ENCODE data around the gene SURF1.
"Not testable (repeated sequence)": the region's sequence is repeated elsewhere in the genome, so short reads cannot be mapped to it uniquely, and the experiment has no call there.

Gene SURF1, protein sequence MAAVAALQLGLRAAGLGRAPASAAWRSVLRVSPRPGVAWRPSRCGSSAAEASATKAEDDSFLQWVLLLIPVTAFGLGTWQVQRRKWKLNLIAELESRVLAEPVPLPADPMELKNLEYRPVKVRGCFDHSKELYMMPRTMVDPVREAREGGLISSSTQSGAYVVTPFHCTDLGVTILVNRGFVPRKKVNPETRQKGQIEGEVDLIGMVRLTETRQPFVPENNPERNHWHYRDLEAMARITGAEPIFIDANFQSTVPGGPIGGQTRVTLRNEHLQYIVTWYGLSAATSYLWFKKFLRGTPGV

DNA sequence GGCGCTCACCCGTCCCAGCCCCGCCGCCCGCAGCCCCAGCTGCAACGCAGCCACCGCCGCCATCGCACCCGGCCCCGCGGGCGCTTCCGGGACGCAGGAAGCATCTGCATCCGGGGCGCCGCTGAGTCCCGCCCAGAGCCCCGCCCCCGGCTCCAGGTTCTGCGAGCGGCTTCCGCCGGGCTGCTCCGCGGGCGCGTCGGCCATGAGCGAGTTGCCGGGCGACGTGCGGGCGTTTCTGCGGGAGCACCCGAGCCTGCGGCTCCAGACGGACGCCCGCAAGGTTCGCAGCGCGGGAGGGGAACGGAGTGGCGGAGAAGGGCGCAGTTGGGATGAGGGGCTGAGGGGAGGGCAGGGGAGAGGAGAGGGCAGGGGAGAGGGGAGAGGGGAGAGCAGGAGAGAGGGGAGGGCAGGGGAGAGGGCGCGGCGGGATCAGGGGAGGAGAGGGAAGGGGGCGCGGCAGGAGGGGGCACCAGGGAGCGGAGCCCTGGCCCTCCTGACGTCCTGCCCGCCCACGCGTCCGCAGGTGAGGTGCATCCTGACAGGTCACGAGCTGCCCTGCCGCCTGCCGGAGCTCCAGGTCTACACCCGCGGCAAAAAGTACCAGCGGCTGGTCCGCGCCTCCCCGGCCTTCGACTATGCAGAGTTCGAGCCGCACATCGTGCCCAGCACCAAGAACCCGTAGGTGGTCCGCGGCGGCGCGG, at the start of gene SURF1, which contains the start of gene SURF2:
Gene SURF1, minus strand, starts transcription at position 97 of the 701 bp plus-strand sequence. Its CDS starts 34 bp downstream, at position 63.
Gene SURF2, plus strand, starts transcription at position 160 of the 701 bp plus-strand sequence. Its CDS starts 43 bp downstream, at position 203.
- peak; percentile 93 for DNase-seq

DNA sequence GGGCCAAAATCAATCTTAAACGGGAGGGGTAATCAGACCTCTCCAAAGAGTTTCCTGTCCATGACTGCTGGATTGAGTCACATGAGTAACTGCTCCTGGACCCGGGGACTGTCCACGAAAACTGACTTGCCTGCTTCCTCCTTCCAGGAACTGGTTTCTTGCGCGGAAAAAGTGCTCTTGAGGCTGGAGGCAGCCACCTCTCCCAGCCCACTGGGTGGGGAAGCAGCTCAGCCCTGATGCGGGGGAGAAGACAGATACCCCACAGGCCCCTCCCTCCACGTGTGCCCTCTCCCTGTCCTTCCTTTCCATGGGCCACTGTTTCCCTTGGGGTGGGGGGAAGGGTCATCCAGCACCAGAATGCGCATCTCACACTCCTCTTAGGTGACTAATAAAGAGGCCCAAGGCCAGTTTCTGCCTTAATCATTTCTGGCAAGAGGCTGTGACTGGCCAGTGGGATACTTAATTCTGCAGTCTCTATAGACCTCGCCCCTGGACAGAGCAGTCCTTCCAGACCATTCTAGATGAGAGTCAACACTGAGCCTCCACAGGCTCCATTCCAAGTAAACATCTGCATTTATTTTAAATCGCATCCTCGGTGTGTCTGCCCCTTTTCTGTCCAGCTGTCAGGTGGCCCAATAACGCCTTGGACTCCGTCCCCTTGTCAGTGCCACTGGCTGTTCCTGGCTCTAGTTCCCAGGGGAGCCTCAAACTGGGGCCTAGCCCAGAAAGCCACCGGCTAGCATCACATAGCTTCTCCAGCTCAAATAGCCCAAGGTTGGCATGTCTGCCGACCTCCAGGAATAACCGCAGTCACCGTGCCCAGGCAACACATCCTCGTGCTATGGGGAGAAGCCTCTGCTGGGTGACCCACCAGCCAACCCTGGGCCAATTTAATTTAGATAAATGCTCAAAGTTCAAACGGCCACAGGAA, 49.5 kb upstream of the SURF1 start:
- no peak for DNase-seq

DNA sequence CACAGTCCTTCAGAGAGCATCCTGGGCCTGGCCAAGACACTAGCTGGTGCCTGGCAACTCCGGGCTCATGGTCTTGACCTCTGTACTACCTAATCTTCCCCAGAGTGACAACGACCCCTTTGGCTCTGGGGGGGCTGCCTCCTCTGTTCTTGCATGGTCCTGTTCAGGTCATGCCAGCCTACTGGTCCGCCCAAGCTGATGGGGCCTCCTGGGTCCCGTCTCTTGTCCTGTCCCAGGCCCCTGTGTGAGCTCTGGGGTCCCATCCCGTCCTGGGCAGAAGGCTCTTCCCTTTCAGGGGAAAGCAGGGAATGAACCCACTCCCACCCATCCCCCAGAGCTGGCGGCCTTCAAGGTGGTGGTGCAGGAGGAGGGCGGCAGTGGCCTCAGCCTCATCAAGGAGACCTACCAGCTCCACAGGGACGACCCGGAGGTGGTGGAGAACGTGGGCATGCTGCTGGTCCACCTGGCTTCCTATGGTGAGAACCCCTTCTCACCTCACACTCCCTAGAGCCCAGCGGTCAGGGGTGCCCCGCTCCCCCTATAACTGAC, 48.2 kb upstream of the SURF1 start:
- DNase-seq: no peak

DNA sequence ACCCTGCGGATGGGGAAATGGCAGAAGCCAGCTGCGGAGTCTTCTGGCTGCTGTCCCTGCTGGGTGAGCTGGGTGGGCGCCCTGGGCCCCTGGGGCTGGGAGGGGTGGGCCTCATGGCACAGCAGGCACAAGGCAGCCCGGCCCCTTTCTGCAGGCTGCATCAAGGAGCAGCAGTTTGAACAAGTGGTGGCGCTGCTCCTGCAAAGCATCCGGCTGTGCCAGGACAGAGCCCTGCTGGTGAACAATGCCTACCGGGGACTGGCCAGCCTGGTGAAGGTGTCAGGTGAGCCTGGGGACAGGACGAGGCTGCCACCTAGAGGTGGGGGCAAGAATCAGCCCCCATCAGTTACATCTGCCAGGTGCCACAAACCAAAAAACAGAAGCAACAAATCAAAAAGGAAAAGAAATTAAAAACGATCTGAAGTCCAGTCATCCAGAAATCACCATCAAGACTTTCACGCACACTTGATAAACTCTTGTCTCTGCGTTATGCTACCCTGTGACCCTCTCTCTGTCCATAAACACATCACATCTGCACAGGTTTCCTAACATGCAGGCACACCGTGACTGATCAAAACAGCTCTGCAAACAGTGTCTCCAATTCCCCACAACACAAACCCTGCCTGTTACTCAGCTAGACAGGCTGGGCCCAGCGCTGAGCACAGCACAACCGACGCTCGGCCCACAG, 47.6 kb upstream of the SURF1 start:
- peak; percentile 69 for DNase-seq

DNA sequence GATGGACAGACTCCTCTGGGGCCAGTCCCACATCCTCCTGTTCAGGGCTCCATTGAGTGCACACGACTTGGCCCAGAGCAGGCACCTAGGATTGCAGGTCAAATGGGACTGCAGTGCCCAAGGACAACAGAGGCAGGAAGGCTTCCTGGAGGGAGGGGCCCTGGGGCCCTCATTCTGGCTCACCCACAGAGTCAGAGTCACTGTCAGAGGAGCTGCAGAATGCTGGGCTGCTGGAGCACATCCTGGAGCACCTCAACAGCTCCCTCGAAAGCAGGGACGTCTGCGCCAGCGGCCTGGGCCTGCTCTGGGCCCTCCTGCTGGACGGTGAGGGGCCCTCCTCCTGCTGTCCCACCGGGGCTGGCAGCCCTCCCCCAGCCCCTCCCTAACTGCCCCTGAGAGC, 46.4 kb upstream of the SURF1 start:
- no peak for DNase-seq

DNA sequence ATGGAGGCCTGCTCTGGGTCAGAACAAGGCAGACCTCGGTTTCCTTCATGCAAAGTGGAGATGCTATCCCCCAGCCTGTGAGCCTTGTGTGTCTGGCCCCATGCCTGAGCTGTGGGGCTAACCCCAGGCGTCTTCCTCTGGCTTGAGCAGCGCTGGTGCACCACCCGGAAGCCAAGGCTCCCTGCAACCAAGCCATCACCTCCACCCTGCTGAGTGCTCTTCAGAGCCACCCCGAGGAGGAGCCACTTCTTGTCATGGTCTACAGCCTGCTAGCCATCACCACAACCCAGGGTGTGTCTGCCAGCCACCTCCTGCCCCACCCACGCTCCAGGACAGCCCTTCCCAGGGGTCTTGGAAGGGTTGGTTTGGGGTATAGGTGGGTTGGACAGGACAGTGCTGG, 45.3 kb upstream of the SURF1 start:
- no peak for DNase-seq

DNA sequence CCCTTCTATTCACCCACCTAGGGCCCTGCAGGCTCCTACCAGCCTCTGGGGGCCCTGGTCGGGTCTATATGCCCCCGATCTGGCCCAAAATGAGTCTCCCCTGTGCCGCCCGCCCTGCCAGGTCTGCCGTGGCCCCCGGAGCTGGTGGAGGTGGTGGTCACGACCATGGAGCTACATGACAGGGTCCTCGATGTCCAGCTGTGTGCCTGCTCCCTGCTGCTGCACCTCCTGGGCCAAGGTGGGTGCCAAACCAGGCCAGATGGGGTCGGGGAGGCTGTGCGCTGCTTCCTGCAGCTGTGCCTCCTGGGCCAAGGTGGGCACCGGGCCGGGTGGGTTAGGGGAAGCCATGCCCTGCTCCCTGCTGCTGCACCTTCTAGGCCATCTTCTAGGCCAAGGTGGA, 44.0 kb upstream of the SURF1 start:
- DNase-seq: no peak

DNA sequence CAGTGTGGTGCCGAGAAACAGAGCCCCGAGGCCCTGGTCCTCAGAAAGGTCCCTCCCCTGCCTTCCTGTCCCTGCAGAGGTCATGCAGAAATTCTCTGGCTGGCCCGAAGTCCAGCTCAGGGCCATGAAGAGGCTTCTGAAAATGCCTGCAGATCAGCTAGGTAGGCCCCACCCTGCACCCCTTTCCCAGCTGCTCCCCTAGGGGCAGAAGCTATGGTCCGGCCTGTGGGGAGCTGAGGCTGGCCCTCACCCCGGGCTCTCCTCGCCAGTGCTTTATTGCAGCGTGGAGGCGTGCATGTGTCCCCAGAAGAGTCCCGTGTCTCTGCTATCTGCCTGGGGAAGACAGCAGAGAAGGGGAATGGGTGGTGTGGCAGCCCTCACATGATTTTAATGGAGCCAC, 41.6 kb upstream of the SURF1 start:
- DNase-seq: no peak

DNA sequence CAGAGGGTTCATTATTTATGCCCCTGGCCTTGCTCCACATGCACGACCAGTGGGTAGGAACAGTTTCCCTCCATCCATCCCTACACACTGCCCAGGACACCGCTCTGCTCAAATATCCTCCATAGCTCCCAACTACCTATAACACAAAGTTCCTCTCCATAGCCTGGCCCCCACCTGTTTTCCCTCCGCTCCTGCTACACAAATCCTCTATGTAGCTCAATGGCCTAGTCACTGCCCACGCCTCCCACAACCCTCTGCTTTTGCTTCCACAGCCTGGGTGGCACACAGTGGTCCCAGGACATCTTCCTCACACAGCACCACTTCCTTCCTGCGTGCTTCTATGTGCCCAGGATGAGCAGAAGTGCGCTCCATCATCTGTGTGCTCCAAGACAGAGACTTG, 41.1 kb upstream of the SURF1 start:
- DNase-seq: no peak

DNA sequence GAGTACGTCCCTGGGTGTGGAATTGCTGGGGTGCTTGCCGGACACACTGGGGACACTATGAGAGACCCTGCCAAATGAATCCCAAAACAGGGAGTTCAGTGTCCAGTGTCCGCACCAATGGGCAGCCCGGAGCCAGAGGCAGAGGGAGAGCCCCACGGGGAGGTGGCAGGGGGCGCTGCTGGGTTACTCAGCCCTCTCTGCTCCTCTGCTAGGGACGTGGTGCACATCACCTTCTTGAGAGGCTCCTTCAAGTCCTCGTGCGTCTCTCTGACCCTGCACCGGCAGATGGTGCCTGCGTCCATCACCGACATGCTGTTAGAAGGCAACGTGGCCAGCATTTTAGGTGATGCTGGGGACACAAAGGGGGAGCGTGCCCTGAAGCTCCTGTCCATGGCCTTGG, 40.7 kb upstream of the SURF1 start:
- DNase-seq: no peak

DNA sequence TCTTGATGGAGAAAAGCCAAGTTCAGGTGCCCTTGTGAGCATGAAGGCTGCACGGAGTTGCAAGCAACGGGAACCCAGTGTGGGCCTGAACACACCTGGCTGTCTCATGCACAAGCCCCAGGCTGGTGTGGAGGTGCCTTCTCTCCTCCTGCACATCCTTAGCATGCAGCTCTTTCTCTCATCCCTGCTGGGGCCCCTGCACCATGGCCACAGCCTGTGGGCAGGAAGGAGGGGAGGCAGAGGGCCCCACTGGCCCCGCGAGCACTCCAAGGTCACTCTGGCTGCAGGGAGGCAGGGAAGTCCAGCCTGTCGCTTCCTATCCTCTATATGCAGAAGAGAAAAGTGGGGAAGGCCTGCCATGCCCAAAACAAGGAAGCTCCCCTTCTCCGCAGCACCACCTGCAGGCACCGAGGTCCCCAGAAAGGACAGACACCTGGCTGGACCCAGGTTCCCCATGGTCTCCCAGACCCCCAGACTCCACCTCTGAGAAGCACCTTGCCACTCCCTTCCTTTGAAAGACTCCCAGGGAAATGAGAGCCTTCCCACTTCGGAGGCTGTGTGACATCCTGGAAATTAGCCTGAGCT, 38.5 kb upstream of the SURF1 start:
- no peak for DNase-seq

DNA sequence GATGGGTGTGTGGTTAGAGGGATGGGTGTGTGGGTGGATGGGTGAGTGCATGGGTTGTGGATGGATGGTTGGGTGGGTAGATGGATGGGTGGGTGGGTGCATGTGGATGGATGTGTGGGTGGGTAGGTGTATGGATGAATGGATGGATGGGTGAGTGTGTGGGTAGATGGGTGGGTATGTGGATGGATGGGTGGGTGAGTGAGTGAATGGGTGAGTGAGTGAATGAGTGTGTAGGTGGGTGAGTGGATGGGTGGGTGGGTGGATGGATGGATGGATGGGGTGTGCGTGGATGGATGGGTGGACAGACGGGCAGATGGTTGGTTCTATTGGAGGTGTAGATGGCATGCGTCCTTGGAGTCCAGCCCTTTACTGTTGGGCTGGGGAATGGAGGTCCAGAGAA, 37.1 kb upstream of the SURF1 start:
- no peak for DNase-seq

DNA sequence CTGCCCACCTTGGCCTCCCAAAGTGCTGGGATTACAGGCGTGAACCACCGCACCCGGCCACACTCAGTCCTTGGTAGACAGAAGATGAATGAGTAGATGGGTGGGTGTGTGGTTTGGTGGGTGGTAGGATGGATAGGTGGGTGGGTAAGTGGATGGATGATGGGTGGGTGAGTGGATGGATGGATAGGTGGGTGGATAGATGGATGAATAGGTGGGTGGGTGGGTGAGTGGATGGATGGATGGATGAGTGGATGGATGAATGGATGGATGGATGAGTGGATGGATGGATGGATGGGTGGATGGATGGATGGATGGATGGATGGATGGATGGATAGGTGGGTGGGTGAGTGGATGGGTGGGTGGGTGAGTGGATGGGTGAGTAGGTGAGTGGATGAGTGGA, 36.0 kb upstream of the SURF1 start:
- not testable (repeated sequence) for DNase-seq

DNA sequence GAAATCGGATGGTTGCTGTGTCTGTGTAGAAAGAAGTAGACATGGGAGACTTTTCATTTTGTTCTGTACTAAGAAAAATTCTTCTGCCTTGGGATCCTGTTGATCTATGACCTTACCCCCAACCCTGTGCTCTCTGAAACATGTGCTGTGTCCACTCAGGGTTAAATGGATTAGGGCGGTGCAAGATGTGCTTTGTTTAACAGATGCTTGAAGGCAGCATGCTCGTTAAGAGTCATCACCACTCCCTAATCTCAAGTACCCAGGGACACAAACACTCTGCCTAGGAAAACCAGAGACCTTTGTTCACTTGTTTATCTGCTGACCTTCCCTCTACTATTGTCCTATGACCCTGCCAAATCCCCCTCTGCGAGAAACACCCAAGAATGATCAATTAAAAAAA, 35.2 kb upstream of the SURF1 start:
- not testable (repeated sequence) for DNase-seq

DNA sequence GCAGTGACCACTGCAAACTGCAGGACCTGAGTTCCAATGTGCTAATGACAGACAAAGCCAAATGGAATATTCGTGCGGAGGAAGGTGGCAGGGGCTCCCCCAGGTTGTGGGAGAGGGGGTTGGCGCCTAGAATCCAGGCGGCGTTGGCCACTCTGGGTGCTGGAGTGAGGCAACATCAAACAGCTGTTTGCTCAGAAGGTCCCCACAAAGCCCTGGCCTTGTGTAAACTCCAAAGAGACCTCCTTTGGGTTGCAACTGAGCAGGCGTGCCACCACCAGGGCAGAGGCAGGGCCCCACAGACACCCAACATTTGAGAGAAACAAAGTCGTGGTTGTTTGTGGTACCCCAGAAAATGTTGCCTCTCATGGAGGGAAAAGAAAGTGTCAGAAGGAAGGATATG, 34.4 kb upstream of the SURF1 start:
- DNase-seq: no peak

DNA sequence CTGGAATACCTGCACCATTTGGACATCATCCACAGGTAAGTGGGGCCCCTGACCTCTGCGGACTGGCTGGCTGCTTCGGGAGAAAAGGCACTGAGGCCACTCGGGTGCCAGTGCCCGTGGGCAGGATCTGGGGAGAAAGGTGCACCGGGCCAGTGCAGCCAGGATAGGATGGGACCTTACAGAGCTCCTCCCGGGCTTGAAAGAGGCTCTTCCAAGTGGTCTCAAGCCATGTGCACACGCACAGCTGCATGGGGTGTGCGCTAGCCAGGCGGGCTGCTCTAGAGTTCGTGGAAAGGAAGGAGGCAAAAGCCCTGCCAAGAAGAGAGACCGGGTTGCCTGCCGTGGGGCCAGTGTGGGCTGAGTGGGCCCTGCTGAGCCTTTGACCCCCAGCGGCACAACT, 33.3 kb upstream of the SURF1 start:
- no peak for DNase-seq

DNA sequence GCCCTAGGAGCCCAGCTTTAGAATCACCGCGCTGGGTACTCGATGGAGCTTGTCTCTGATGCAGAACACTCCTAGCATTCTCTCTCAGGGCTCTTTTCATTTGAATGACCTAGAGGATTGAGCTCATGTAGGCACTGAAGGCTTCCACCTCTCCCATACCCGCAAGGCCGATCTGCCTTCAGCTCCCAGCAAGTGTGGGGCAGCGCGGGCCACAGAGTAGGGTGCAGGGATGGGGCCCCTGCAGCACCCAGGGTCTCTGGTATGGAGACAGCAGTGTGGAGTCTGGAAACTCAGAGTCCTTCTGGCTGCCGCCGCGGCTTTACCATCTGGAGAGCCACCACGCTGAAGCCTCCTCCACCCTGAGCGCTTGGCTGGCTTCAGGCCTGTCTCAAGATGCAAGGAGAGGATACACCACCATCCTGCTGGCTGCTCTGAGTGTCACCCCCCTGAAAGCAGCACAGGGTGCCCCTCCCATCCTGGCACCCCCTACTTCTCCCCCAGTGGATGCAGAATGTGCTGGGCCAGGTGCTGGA, 32.8 kb upstream of the SURF1 start:
- DNase-seq: no peak

DNA sequence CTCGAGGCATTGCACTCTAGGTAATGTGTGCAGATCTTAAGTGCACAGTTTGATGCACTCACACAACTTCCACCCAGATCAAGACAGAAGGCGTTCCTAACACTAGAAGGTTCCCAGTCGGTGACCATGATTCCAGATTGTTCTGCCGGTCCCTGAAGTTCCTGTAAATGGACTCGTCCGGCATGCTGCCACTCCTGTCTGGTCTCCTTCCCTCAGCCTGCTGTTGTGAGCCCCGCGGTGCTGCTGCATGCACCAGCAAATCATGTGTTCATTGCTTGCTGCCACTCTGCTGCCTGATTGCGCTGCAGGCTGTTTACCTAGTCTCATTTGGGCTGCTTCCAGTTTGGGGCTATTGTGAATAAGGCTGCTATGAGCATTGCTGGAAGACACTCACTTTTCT, 31.4 kb upstream of the SURF1 start:
- DNase-seq: no peak

DNA sequence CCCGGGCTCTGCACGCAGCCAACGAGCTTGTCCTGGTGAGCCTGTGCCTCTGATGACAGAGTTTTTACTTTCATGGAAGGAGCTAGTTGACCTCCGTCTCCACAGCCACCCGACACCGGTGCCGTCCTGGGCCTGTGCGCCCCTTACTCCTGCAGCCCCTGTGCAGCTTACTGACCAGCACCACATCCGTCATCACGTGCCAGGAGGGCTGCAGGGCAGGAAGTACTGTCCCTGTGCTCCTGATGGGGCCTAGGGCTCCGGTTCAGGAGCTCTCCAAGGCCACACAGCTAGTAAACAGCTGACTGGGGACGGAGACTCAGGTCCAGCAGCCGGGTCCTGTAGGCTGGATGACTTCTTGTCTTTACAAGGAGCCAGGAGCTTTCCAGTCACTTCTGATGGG, 30.1 kb upstream of the SURF1 start:
- no peak for DNase-seq

DNA sequence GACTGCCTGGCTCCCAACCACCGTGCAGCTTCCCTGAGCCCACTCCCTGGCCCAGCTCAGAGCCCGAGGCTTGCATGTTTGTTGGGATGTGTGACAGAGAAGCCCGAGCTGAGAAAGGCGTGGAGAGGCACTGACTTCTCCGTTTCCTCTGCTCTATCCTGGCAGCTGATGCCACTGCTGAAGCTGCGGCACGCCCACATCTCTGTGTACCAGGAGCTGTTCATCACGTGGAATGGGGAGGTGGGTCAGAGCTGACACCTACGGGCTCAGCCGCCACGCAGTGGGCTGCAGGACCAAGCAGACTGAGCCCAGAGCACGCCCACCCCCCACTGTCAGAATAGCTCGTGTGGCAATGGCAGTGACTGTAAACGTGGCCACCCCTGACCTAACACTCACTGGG, 29.2 kb upstream of the SURF1 start:
- DNase-seq: no peak

DNA sequence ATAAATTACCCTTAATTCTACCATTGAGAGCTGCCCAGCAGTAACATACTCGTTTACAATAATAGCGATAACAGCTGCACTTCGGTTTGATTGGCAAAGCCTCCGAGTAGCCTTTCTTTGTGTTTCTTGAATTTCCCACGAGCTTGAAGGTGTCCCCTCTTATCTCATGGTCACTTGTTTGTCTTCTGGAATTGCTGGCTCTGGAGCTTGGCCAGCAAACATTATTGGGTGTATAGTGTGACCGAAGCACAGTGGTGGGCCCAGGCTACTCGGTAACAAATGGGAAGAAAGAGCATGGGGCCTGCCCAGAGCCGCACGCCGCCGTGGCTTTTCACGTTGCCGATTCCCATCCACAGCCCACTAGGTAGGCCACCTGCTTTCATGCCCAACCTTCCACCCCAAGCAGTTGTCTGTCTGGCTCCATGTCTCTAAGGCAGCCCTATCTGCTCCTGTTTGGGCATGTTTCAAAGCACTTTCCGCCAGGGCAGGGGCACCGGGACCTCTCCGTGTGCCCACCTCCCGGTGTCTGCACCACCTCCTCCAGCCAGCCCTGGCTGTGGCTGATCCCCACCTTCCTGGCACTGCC, 28.5 kb upstream of the SURF1 start:
- no peak for DNase-seq

DNA sequence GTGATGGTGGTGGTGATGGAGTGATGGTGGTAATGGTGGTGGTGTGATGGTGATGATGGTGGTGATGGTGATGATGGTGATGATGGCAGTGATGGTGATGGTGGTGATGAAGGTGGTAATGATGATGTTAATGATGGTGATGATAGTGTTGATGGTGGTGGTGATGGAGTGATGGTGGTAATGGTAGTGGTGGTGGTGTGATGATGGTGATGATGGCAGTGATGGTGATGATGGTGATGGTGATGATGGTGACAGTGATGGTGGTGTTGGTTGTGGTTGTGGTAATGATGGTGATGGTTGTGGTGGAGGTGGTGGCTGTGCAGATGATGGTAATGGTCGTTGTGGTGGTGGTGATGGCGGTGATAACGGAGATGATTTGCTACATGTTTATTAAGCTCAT, 27.2 kb upstream of the SURF1 start:
- DNase-seq: no peak
